ENCODE results near the gene UGT1A5.

The UGT1A5 gene

DNA sequence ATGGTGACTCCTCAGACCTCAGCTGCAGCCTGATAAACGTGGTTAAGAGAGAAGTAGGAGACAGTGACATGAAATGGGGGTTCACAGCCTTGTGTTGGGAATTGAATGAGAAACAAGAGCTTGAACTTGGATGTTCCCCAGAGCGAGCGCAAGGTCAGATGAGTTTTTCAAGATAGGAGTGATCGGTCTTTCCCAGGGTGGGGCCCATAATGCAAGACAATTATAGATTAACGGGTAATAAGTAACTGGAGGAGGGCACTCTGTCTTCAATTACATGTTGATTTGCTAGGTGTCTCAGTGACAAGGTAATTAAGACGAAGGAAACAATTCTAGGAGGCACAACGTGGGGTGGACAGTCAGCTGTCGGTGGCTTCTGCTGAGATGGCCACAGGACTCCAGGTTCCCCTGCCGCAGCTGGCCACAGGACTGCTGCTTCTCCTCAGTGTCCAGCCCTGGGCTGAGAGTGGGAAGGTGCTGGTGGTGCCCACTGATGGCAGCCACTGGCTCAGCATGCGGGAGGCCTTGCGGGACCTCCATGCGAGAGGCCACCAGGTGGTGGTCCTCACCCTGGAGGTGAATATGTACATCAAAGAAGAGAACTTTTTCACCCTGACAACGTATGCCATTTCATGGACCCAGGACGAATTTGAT is at the start of gene UGT1A5:
TSS of gene UGT1A5 (plus strand) at position 297 of the 651 bp plus-strand sequence. CDS start at position 382, 85 bp downstream.
- no peak for DNase-seq

DNA sequence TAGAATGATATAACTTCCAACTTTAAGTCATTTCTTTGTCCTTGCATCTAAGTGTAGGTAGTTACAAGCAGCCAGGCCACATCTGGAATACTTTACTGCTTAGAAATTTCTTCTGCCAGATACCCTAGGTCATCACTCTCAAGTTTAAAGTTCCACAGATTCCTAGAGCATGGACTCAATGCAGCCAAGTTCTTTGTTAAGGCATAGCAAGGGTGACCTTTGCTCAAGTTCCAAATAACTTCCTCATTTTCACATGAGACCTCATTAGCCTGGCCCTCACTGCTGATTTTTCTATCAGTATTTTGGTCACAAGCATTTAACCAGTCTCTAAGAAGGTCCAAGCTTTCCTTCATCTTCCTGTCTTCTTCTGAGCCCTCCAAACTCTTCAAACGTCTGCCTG is 48.8 kb upstream of the UGT1A5 start:
- DNase-seq: no peak

DNA sequence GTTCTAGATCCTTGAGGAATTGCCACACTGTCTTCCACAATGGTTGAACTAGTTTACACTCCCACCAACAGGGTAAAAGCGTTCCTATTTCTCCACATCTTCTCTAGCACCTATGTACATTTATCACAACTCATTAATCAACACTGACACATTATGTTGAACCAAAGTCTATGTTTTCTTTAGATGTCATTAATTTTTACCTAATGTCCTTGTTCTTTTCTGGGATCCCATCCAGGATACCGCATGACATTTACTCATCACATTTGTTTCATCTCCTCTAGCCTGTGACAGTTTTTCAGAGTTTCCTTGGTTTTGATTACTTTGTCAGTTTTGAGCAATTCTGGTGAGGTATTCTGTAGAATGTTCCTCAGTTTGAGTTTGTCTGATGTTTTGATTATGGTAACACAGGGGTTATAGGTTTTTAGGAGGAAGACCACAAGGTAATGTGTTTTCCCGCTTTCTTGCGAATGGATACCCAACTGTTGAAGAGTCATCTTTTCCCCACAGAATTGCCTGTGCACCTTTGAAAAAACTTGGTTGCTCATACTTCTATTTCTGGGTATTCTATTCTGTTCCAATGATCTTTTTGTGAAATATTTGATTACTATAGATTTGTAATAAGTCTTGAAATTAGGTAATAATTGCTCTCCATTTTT is 44.0 kb upstream of the UGT1A5 start:
- no peak for DNase-seq

DNA sequence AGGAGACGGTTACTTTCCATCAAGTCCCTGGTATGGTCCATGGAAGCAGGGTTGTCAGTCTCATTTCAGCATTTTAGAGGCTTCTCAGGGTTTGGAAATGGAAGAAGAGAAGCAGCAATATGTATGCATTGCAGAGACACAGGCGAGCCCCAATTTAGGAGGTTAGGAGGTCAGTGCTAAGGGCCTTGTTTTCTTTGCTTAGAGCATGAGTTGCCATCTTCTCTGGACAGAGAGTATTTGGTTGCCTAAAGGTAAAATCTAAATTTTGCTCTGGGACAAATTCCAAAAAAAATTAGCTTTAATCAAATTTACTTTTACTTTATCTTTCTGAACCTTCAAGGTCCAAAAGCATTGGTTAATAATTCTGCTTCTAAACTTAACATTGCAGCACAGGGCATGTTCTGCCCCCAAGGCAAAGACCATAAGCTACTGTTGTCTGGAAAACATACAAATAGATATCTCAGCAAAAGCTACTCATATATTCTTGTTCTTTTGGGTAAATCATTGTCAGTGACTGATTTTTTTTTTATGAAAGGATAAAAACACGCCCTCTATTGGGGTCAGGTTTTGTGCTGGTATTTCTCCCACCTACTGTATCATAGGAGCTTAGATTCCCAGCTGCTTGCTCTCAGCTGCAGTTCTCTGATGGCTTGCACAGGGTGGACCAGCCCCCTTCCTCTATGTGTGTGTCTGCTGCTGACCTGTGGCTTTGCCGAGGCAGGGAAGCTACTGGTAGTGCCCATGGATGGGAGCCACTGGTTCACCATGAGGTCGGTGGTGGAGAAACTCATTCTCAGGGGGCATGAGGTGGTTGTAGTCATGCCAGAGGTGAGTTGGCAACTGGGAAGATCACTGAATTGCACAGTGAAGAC is 41.2 kb upstream of the UGT1A5 start, which contains the start of gene UGT1A9:
TSS of gene UGT1A9 (plus strand) at position 609 of the 872 bp plus-strand sequence. CDS start at position 646, 37 bp downstream.
- no peak for DNase-seq

DNA sequence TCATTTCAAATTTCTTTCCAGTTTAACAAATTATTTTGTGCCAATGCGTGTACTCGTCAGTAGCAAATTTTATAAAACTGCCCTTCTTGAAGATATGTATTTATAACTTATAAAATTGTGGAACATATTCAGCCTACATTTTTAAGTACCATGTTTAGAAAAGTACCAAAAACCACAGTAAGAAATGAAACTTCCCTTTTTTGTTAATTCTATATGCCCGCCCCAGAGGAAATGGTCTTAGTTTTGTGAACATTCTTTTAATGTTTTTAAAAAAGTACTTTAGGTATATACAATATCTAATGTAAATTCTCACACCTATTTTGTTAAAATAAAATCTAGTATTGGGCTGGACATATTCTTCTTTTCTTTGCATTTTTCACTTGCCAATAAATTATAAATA is 39.8 kb upstream of the UGT1A5 start:
- peak; percentile 25 for DNase-seq

DNA sequence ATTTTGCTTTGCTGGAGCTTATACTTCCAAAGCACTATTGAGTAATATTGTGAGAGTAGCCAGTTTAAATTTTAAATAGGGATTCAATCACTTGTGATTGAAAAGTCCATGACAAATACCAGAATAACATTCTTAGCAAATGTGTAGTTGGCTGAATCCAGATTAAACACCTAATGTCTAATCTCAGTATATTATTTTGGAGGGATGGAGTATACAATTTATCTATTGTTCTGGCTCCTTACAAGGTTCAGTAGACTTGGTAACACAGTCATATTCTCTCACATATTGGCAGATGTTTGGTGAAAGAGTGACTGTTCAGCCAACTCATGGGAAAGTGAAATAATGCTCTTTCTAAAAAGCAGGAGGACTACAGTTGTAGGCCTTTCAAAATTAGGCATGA is 38.8 kb upstream of the UGT1A5 start:
- DNase-seq: no peak

DNA sequence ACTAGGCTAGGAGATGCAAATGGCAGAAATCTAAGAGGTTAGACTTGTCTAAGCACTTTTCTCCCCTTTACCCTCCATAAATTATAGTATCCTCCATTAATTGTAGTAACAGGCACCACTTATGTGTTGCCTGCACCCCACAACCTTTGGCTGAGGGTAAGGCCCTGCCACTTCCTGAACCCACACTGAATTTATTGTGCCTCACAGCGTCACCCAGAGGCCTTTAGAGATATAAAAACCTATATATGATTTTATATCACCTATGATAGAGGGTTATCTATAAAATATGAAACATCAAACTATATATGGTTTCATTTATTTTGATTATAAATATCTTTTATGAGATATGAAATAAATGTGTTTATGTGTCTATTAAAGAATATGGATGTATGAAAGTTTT is 38.4 kb upstream of the UGT1A5 start:
- DNase-seq: no peak

DNA sequence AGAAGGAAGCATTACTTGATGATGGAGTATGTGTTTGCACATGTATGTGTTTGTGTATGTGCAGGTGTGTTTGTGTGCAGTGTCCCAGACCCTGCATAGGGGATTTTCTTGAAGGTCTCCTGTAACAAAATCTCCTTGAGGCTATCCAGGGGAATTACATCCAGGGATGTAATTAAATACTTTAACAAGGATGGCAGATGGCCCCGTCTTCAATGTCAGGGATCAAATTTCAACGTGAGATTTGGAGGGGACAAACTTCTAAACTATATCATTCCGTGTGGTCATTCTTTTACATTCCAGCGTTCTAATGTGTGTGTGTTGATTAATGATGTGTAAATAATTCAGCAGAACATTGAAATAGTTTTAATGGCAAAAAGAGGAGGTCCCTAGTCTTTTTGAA is 37.7 kb upstream of the UGT1A5 start:
- no peak for DNase-seq

DNA sequence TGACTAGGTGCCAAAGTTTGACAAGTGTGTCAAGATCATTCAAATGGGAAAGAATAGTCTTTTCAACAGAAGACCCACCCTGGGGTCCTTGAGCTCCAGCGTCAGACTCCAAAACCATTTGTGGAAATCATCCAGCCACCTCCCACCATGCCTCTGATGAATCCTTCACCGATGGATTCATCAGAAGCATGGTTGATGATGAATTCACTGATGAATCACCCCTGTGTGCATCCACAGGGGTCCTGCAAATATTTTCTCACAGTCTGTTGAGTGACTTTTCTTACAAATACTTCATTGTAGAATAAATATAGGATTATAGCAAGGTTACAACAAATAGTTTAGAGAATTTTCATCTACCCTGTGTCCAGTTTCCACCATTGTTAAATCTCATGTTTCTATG is 36.7 kb upstream of the UGT1A5 start:
- DNase-seq: no peak

DNA sequence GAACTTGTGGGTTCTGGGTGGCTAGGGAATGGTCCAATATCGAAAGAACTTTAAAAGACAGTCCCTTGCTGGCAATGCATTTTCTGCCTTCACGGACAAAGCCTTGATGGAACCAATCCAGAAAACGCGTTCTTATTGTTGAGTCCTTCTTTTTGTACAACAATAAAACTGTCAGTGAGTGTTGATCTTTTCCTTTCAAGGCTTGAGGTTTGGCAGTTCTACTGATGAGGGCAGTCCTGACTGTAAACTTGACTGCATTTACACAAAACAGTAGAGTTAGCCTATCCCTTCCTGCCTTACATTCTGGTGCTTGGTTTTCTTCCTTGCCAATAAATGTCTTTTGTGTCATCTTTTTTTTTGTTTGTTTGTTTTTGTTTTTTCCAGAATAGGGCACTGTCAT is 33.5 kb upstream of the UGT1A5 start:
- DNase-seq: no peak

DNA sequence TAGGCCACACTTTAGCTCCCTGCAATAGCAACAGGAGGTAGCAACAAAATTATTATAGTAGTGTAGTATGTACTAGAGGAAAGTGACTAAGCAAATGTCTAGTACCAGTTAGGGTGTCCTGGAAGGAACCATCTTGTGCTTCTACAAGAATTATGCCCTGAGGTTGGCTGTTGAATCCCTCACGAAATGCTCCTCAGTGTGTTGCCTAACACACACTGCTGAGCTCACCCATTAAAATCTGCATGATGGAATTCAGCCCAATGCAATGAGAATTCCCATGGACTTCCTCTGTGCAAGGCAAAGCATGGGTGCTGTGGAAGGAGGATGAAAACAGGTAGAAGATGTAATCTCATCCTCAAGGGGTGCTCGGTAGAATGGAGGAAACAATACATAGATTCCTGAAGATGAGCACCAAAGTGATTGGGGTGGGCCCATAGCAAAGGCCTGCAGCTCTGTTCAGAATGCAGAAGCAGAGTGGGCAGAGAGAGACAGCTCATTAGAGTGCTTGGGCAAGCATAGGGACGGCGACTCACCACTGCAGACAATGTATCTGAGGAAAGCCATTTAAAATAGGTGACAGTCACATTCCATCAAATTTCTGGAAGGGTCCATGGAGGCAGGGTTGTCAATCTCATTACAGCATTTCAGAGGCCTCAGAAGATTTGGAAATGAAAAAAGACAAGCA is 32.2 kb upstream of the UGT1A5 start:
- no peak for DNase-seq

DNA sequence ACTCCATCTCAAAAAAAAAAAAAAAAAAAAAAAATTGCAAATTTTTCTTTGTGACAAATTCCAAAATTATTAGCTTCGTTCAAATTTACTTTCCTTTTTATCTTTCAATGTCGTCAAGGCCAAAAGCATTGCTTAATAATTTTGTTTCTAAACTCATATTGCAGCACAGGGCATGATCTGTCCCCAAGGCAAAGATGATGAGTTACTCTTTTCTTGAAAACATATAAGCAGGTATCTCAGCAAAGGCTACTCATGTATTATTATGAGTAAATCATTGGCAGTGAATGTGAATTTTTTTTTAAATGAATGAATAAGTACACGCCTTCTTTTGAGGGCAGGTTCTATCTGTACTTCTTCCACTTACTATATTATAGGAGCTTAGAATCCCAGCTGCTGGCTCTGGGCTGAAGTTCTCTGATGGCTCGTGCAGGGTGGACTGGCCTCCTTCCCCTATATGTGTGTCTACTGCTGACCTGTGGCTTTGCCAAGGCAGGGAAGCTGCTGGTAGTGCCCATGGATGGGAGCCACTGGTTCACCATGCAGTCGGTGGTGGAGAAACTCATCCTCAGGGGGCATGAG is 31.1 kb upstream of the UGT1A5 start, which contains the start of gene UGT1A7:
TSS of gene UGT1A7 (plus strand) at position 381 of the 579 bp plus-strand sequence. CDS start at position 418, 37 bp downstream.
- no peak for DNase-seq

DNA sequence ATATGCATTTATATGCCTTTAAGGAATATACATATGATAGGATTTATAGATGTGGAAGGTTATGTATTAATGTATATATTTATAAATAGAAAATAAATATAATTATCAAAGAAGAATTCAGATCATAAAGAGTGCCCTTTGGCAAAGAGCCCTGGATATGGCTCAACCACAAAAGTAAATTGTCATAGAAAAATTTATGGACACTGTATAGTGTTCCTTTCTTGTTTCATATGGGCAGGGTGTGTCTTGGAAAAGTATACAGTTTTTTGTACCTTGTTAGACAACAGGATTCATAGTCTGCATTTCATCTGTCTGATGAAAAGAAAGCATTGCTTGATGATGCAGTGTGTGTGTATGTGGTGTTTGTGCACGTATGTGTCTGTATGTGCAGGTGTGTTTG is 28.1 kb upstream of the UGT1A5 start:
- DNase-seq: no peak

DNA sequence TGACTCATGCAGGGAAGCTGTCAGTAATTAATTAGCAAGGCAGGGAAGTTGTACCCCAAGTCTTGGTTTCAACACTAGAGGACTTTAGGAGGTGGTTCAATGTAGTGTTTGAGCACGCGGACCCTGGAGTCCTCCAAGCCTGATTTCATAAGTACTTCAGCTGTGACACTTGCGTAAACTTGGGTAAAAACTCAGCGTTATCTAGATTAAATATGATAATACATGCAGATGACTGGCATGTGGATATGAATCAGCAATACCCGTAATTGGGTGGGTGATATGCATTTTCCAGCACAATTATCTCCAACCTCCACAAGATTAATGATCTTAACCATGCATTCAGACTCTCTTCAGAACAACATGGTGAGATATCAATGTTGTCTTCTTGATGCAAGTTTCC is 25.8 kb upstream of the UGT1A5 start:
- DNase-seq: peak; percentile 77

DNA sequence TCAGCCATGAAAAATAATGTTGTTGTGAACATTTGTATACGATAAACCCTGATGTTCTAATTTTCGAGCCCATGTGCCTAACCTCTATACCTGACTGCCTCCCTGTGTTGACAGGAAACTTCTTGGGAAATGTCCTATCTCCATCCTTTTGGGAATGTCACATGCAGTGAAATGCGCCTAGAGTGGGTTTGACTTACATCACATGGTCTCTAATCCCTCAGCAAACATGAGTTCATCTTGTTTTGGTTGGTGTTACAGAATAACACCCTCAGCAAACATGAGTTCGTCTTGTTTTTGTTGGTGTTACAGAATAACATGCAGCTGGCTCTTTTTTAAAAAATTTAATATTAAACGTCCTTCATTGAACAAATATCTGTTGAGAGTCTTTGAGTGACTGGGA is 24.4 kb upstream of the UGT1A5 start:
- DNase-seq: no peak

DNA sequence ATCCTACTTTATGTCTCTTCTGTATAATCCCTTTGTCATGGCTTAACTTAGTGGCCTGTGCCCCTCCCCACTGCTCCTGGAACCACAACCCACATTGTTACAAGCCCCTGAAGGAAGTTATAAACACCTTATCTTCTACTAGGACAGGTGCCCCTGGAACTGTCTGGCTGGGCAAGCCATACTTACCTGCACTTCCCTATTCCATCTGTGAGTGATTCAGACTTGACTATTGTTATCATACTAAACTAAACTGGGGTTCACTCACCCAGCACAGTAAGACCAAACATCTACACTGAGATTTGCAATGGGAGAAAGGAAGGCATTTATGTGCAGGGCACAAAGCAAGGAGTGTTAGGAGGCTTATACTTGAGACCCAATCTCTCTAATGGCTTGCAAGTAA is 23.7 kb upstream of the UGT1A5 start:
- no peak for DNase-seq

DNA sequence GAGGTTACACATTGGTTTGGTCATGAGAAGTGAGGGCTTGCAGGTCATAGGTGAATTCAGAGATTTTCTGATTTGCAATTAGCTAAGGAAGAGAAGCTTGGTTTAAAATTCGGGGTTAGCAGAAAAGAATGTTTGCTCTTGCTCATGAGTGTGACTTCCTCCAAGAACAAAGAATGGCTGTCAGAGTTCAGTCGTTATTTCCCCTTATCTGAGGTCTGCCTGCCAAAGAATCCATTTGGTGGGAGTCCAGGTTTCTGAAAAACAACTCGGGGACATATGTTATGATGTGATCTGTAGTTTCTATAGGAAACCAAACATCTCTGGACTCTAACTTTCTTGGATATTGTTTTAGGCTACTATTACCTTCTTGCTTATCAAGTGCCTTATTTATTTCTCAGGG is 23.2 kb upstream of the UGT1A5 start:
- DNase-seq: peak; percentile 61

DNA sequence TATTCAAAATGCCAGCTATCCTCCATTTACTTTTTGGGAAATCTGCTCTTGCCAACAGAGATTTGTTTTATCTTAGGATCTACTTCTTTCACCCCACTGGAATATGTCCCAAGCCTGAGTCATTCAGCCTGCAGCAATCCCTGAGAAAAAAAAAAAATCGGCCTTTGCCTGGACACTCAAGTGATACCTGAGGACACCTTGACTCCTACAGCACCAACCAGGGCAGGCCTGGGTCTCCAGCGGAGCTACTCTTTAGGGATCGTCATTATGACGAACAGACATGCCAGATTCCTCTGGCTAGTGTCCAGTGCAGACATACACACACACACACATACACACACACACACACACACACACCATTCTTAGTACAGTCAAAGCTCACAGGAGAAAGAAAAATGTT is 22.3 kb upstream of the UGT1A5 start:
- DNase-seq: no peak

DNA sequence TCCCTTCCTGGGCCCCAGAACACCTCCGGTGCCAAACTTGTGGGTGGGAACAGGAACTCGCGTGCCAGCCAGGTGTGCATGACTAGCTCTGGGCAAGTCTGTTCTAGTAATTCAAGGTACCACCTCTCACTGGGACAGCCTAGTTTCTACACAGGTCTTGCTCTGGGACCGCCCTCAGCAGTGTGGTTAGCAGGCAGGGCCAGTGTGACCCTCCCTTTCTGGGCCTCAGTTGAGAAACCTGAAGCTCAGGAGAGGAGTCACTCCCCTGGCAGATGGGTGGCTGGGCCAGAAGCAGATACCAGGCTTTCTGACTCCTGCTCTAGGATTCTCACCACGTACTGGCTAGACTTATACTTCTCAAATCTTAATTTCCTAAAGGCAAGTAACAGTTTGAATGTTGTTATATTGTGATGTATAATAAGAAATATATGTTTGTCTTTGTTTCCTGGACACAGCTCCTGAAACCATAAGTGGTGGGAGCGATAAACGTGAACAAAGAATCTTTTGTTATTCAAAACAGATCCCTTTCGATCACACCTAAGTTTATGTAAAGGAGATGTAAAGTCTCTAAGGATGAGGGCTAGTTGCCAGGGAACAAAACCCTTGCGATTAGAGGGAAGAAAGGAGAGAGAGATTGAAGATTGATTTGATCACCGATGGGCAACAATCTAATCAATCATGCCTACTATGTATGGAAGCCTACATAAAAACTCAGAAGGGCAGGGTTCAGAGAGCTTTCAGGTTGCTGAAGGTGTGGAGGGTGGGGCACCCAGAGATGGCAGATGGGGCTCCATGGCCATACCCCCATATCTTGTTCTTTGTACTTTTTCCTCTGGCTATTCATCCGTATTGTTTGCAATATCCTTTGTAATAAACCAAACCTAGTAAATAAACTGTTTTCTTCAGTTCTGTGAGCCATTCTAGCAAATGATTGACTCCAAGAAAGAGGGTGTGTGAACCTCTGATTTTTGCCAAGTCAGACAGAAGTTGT is 21.0 kb upstream of the UGT1A5 start:
- peak; percentile 39 for DNase-seq

DNA sequence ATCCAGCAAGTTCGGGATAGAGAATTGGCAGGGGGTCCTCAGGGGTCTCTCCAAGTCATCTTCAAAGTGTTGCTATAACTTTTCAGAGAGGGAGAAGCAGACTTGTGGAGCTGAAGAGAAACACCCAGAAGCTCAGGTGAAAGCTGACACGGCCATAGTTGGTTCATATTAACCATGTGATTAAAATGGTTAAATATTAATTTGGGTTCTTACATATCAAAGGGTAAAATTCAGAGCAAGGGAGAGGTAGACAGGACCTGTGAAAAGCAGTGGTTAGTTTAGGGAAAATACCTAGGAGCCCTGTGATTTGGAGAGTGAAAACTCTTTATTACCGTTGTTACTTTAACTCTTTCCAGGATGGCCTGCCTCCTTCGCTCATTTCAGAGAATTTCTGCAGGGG is 20.1 kb upstream of the UGT1A5 start, which contains the start of gene UGT1A6:
TSS of gene UGT1A6 (plus strand) at position 243 of the 400 bp plus-strand sequence. CDS start at position 358, 115 bp downstream.
- no peak for DNase-seq

DNA sequence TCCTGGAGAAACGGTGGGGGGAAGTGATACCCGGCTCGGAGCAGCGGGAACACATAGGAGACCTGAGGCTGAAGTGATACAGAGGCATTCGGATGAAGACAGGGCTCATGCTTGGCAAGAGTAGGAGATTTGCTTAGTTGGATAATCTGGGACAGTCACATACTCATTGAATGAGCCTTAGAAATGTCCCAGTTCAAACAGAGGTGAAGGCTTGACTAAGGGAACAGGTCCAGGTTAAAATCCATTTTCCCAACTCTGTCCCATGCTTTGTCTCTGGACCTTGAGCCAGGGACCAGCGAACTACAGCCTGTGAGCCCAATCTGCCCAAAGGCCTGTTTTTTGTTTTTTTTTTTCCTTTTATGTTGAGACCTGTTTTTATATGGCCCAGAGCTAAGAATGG is 18.7 kb upstream of the UGT1A5 start:
- DNase-seq: no peak

All from hematopoietic multipotent progenitor cell treated with erythropoietin and hydrocortisone succinate and interleukin-3 and kit ligand, for 6 days (in vitro differentiated cells).